HepG2 (cell line): Measurements from ENCODE around the gene TGFBRAP1.

Experiments
- BORCS8-MEF2B ChIP-seq: sonication (generic); formaldehyde crosslinking; IDR thresholded peaks from 2 replicates; pipeline ENCODE4 v1.8.0; 2022; ENCODE audit warnings: mild to moderate bottlenecking, missing genetic modification reagents
- EP300 ChIP-seq, 3 experiments: sonication (generic) in 1 of 3; formaldehyde crosslinking in 1 of 3; IDR thresholded peaks; 2 replicates each; pipeline versions ENCODE4 v1.5.1 to v1.6.1; 2011 to 2020; ENCODE audit warnings: low read depth in 2 of 3, low read length in 2 of 3, borderline replicate concordance in 1 of 3, improper control_type of control experiment in 1 of 3, mild to moderate bottlenecking in 1 of 3, missing genetic modification reagents in 1 of 3, moderate library complexity in 1 of 3
- EZH2 ChIP-seq: conservative IDR thresholded peaks from 2 replicates; pipeline ENCODE4 v1.6.1; 2012; ENCODE audit warnings: mild to moderate bottlenecking, low read depth, low read length, moderate library complexity
- KLF15 ChIP-seq: sonication (generic); formaldehyde crosslinking; IDR thresholded peaks from 2 replicates; pipeline ENCODE4 v1.8.1; 2023; ENCODE audit warnings: borderline replicate concordance, mild to moderate bottlenecking, inconsistent platforms, missing genetic modification reagents, mixed read lengths
- KMT2A ChIP-seq: sonication (generic); formaldehyde crosslinking; IDR thresholded peaks from 2 replicates; pipeline ENCODE4 v1.4.0; 2020; ENCODE audit warnings: missing genetic modification reagents
- POLR2A ChIP-seq, 2 experiments: IDR thresholded peaks; 2 replicates each; pipeline ENCODE4 v1.6.1; 2011; ENCODE audit warnings: low read depth in 2 of 2, low read length in 2 of 2, mild to moderate bottlenecking in 1 of 2, moderate library complexity in 1 of 2; ENCODE audit not compliant: insufficient read depth in 1 of 2
- STAT5B ChIP-seq: sonication (generic); formaldehyde crosslinking; IDR thresholded peaks from 2 replicates; pipeline ENCODE4 v1.4.0; 2020; ENCODE audit warnings: missing genetic modification reagents
- ZFP90 ChIP-seq: sonication (generic); formaldehyde crosslinking; IDR thresholded peaks from 2 replicates; pipeline ENCODE4 v1.8.0; 2022; ENCODE audit warnings: missing genetic modification reagents, mild to moderate bottlenecking, inconsistent platforms, borderline replicate concordance
- ZNF275 ChIP-seq: sonication (generic); formaldehyde crosslinking; IDR thresholded peaks from 2 replicates; pipeline ENCODE4 v1.8.0; 2022; ENCODE audit warnings: missing genetic modification reagents, mild to moderate bottlenecking, inconsistent platforms, borderline replicate concordance
- ZNF558 ChIP-seq: sonication (generic); formaldehyde crosslinking; IDR thresholded peaks from 2 replicates; pipeline ENCODE4 v1.9.0; 2022; ENCODE audit warnings: mild to moderate bottlenecking, missing genetic modification reagents, borderline replicate concordance
- ZXDC ChIP-seq: sonication (generic); formaldehyde crosslinking; IDR thresholded peaks from 2 replicates; pipeline ENCODE4 v1.5.0; 2020; ENCODE audit warnings: mild to moderate bottlenecking, missing genetic modification reagents

GRCh38 chr2:105294046-105294445 is 35.5 kb downstream of the TGFBRAP1 start:
- TF ChIP-seq POLR2A (IDR thresholded peaks at IDR 0.05; ENCODE audit: insufficient read depth in 1 of 2, low read depth in 2 of 2, low read length in 2 of 2), result no peak
- no peak for TF ChIP-seq ZFP90 (CRISPR knock-in tag)
- TF ChIP-seq ZXDC (CRISPR knock-in tag), result no peak
- TF ChIP-seq BORCS8-MEF2B (CRISPR knock-in tag), result no peak
- no peak for TF ChIP-seq ZNF558 (CRISPR knock-in tag)
- TF ChIP-seq ZNF275, result no peak
- TF ChIP-seq STAT5B, result no peak
- TF ChIP-seq KMT2A, result no peak
- TF ChIP-seq KLF15, result no peak
- no peak for TF ChIP-seq EZH2
- TF ChIP-seq EP300 (IDR thresholded peaks at IDR 0.05; ENCODE audit: low read depth in 2 of 2, low read length in 2 of 2), result no peak
- TF ChIP-seq EP300 (CRISPR knock-in tag; IDR thresholded peaks at IDR 0.05; ENCODE audit: borderline replicate concordance), result no peak
